HG02970 (cell line): ENCODE data around the gene ACAN.

Experiments used
- ATAC-seq: cut with Tn5 transposase; IDR thresholded peaks from one replicate; pipeline ENCODE4 v1.9.1; 2021; ENCODE audit warnings: mild to moderate bottlenecking, moderate library complexity, moderate number of reproducible peaks; ENCODE audit not compliant: unreplicated experiment, low FRiP score

ACAN gene

GRCh38 chr15:88874275-88874674 is 71.0 kb downstream of the ACAN start:
- ATAC-seq = no peak

- ATAC-seq = no peak
Measured at GRCh38 chr15:88874684-88875083, 71.4 kb downstream of the ACAN start.

- ATAC-seq = no peak
Measured at GRCh38 chr15:88876573-88876972, 73.3 kb downstream of the ACAN start.

- ATAC-seq = no peak
Measured at GRCh38 chr15:88877415-88877814, 74.2 kb downstream of the ACAN start.

GRCh38 chr15:88877906-88878305 is 74.7 kb downstream of the ACAN start:
- ATAC-seq = no peak

- no peak for ATAC-seq
Measured at GRCh38 chr15:88878720-88879184, 75.5 kb downstream of the ACAN start.

GRCh38 chr15:88880944-88881740 is 77.9 kb downstream of the ACAN start:
- ATAC-seq = no peak

- no peak for ATAC-seq
Measured at GRCh38 chr15:88881775-88882174, 78.5 kb downstream of the ACAN start.

GRCh38 chr15:88882785-88883184 is 79.5 kb downstream of the ACAN start:
- ATAC-seq = no peak

GRCh38 chr15:88887068-88887580 is 83.9 kb downstream of the ACAN start:
- no peak for ATAC-seq

GRCh38 chr15:88888719-88889118 is 85.5 kb downstream of the ACAN start:
- ATAC-seq = no peak

GRCh38 chr15:88890495-88890894 is 87.3 kb downstream of the ACAN start:
- ATAC-seq = no peak

- ATAC-seq = no peak
Measured at GRCh38 chr15:88891540-88892254, 88.5 kb downstream of the ACAN start.

GRCh38 chr15:88894348-88894818 is 91.1 kb downstream of the ACAN start:
- peak; percentile 53 for ATAC-seq

GRCh38 chr15:88894819-88895767 is 91.9 kb downstream of the ACAN start, which contains the start of gene HAPLN3:
TSS of gene HAPLN3 (minus strand) at chr15:88895544. CDS start at chr15:88887298, 8,246 bp downstream.
- no peak for ATAC-seq

GRCh38 chr15:88896333-88897033 is 93.2 kb downstream of the ACAN start:
- no peak for ATAC-seq

- ATAC-seq = no peak
Measured at GRCh38 chr15:88897142-88897455, 93.9 kb downstream of the ACAN start.

- ATAC-seq = no peak
Measured at GRCh38 chr15:88897456-88898194, 94.4 kb downstream of the ACAN start.

GRCh38 chr15:88898736-88899135 is 95.5 kb downstream of the ACAN start:
- no peak for ATAC-seq
